Measurements from ENCODE around the gene MAGI2. TPM values are rescaled to one million over a fixed set of nuclear protein-coding genes. Genes with fewer than 3 reads are reported as not detected.

The MAGI2 gene
- total and polyA plus RNA-seq, 2 experiments from 2014 or later, result 10.4 to 26.4 TPM

DNA sequence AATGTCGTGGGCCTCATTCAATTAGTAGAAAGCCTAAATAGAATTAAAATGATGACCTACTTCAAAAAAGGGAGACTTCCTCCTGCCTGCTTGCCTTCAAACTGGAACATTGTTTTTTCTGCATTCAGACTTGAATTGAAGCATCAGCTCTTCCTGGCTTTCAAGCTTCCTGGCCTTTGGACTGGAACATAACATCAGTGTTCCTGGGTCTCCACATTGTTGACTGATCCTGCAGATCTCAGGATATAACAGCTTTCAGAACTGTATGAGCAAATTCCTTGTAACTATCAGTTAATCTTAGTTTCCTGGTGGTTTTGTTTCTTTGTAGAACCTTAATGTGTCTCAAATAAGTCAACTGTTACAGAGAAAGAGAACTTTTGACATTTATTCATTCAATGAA lies 18.6 kb downstream of the MAGI2 start (continued):
- TF ChIP-seq, protein P1, sequence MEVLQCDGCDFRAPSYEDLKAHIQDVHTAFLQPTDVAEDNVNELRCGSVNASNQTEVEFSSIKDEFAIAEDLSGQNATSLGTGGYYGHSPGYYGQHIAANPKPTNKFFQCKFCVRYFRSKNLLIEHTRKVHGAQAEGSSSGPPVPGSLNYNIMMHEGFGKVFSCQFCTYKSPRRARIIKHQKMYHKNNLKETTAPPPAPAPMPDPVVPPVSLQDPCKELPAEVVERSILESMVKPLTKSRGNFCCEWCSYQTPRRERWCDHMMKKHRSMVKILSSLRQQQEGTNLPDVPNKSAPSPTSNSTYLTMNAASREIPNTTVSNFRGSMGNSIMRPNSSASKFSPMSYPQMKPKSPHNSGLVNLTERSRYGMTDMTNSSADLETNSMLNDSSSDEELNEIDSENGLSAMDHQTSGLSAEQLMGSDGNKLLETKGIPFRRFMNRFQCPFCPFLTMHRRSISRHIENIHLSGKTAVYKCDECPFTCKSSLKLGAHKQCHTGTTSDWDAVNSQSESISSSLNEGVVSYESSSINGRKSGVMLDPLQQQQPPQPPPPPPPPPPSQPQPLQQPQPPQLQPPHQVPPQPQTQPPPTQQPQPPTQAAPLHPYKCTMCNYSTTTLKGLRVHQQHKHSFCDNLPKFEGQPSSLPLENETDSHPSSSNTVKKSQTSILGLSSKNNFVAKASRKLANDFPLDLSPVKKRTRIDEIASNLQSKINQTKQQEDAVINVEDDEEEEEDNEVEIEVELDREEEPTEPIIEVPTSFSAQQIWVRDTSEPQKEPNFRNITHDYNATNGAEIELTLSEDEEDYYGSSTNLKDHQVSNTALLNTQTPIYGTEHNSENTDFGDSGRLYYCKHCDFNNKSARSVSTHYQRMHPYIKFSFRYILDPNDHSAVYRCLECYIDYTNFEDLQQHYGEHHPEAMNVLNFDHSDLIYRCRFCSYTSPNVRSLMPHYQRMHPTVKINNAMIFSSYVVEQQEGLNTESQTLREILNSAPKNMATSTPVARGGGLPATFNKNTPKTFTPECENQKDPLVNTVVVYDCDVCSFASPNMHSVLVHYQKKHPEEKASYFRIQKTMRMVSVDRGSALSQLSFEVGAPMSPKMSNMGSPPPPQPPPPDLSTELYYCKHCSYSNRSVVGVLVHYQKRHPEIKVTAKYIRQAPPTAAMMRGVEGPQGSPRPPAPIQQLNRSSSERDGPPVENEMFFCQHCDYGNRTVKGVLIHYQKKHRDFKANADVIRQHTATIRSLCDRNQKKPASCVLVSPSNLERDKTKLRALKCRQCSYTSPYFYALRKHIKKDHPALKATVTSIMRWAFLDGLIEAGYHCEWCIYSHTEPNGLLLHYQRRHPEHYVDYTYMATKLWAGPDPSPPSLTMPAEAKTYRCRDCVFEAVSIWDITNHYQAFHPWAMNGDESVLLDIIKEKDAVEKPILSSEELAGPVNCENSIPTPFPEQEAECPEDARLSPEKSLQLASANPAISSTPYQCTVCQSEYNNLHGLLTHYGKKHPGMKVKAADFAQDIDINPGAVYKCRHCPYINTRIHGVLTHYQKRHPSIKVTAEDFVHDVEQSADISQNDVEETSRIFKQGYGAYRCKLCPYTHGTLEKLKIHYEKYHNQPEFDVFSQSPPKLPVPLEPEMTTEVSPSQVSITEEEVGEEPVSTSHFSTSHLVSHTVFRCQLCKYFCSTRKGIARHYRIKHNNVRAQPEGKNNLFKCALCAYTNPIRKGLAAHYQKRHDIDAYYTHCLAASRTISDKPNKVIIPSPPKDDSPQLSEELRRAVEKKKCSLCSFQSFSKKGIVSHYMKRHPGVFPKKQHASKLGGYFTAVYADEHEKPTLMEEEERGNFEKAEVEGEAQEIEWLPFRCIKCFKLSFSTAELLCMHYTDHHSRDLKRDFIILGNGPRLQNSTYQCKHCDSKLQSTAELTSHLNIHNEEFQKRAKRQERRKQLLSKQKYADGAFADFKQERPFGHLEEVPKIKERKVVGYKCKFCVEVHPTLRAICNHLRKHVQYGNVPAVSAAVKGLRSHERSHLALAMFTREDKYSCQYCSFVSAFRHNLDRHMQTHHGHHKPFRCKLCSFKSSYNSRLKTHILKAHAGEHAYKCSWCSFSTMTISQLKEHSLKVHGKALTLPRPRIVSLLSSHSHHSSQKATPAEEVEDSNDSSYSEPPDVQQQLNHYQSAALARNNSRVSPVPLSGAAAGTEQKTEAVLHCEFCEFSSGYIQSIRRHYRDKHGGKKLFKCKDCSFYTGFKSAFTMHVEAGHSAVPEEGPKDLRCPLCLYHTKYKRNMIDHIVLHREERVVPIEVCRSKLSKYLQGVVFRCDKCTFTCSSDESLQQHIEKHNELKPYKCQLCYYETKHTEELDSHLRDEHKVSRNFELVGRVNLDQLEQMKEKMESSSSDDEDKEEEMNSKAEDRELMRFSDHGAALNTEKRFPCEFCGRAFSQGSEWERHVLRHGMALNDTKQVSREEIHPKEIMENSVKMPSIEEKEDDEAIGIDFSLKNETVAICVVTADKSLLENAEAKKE (CRISPR knock-in tag; IDR thresholded peaks at IDR 0.05), result no peak
- TF ChIP-seq, protein P2, sequence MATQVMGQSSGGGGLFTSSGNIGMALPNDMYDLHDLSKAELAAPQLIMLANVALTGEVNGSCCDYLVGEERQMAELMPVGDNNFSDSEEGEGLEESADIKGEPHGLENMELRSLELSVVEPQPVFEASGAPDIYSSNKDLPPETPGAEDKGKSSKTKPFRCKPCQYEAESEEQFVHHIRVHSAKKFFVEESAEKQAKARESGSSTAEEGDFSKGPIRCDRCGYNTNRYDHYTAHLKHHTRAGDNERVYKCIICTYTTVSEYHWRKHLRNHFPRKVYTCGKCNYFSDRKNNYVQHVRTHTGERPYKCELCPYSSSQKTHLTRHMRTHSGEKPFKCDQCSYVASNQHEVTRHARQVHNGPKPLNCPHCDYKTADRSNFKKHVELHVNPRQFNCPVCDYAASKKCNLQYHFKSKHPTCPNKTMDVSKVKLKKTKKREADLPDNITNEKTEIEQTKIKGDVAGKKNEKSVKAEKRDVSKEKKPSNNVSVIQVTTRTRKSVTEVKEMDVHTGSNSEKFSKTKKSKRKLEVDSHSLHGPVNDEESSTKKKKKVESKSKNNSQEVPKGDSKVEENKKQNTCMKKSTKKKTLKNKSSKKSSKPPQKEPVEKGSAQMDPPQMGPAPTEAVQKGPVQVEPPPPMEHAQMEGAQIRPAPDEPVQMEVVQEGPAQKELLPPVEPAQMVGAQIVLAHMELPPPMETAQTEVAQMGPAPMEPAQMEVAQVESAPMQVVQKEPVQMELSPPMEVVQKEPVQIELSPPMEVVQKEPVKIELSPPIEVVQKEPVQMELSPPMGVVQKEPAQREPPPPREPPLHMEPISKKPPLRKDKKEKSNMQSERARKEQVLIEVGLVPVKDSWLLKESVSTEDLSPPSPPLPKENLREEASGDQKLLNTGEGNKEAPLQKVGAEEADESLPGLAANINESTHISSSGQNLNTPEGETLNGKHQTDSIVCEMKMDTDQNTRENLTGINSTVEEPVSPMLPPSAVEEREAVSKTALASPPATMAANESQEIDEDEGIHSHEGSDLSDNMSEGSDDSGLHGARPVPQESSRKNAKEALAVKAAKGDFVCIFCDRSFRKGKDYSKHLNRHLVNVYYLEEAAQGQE (IDR thresholded peaks at IDR 0.05; ENCODE audit: unreplicated experiment), result no peak
- TF ChIP-seq JUNB (IDR thresholded peaks at IDR 0.05; ENCODE audit: unreplicated experiment) (no peak), POLR2AphosphoS5 (IDR thresholded peaks at IDR 0.05; ENCODE audit: low read depth) (no peak), NANOG (IDR thresholded peaks at IDR 0.05; ENCODE audit: borderline replicate concordance) (no peak), ZNF114 (CRISPR knock-in tag; IDR thresholded peaks at IDR 0.05) (no peak), STAT1 (IDR thresholded peaks at IDR 0.05; ENCODE audit: unreplicated experiment) (no peak)
- TF ChIP-seq, protein P3, sequence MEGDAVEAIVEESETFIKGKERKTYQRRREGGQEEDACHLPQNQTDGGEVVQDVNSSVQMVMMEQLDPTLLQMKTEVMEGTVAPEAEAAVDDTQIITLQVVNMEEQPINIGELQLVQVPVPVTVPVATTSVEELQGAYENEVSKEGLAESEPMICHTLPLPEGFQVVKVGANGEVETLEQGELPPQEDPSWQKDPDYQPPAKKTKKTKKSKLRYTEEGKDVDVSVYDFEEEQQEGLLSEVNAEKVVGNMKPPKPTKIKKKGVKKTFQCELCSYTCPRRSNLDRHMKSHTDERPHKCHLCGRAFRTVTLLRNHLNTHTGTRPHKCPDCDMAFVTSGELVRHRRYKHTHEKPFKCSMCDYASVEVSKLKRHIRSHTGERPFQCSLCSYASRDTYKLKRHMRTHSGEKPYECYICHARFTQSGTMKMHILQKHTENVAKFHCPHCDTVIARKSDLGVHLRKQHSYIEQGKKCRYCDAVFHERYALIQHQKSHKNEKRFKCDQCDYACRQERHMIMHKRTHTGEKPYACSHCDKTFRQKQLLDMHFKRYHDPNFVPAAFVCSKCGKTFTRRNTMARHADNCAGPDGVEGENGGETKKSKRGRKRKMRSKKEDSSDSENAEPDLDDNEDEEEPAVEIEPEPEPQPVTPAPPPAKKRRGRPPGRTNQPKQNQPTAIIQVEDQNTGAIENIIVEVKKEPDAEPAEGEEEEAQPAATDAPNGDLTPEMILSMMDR (conservative IDR thresholded peaks at IDR 0.05; ENCODE audit: low read depth in 2 of 2), result no peak
